T-helper 1 cell treated with Interleukin-12 subunit alpha and Interleukin-12 subunit beta and Interleukin-4 antibody, amounts not matched to agents 30 μg/mL and 1 μg/mL, for 36 hours (primary cell): Measurements from ENCODE around the gene SYTL1.
A peak's percentile ranks its signal among the peaks of the same experiment; 100 is the strongest.

Experiments
- H3K27ac Mint-ChIP-seq: one replicate; pipeline ENCODE4 v1.8.0; 2021; ENCODE audit warnings: mild to moderate bottlenecking, mixed read lengths
- H3K27me3 Mint-ChIP-seq: one replicate; pipeline ENCODE4 v1.8.0; 2021; ENCODE audit warnings: low read depth, mixed read lengths
- H3K36me3 Mint-ChIP-seq: one replicate; pipeline ENCODE4 v1.8.0; 2021; ENCODE audit warnings: low read depth, mixed read lengths
- H3K4me1 Mint-ChIP-seq: one replicate; pipeline ENCODE4 v1.8.0; 2021; ENCODE audit warnings: low read depth, mixed read lengths
- H3K4me3 Mint-ChIP-seq: one replicate; pipeline ENCODE4 v1.8.0; 2021; ENCODE audit warnings: mild to moderate bottlenecking, moderate library complexity, mixed read lengths
- H3K9me3 Mint-ChIP-seq: one replicate; pipeline ENCODE4 v1.8.0; 2021; ENCODE audit warnings: mixed read lengths

Gene SYTL1

GRCh38 chr1:27341525-27342252, at the start of gene SYTL1:
SYTL1 (plus strand) TSS chr1:27342022; CDS start chr1:27345335, 3,313 bp downstream.
- peaks cover 12% of the 10 kb centered on the region for H3K36me3 Mint-ChIP-seq
- no peaks in the 10 kb centered on the region for H3K27me3 Mint-ChIP-seq
- H3K9me3 Mint-ChIP-seq = no peaks in the 10 kb centered on the region
- H3K4me3 Mint-ChIP-seq = peak within 1 kb of the TSS; percentile 91
- peak within 1 kb of the TSS; percentile 88 for H3K27ac Mint-ChIP-seq
- peaks cover 45% of the 10 kb centered on the region for H3K4me1 Mint-ChIP-seq

GRCh38 chr1:27292106-27292505, 49.7 kb upstream of the SYTL1 start:
- no peaks in the 10 kb centered on the region for H3K9me3 Mint-ChIP-seq
- H3K27ac Mint-ChIP-seq = no peak overlapping the region
- H3K27me3 Mint-ChIP-seq = no peaks in the 10 kb centered on the region
- H3K36me3 Mint-ChIP-seq = peaks cover 22% of the 10 kb centered on the region
- H3K4me1 Mint-ChIP-seq = no peaks in the 10 kb centered on the region
- H3K4me3 Mint-ChIP-seq = no peak overlapping the region

DNA sequence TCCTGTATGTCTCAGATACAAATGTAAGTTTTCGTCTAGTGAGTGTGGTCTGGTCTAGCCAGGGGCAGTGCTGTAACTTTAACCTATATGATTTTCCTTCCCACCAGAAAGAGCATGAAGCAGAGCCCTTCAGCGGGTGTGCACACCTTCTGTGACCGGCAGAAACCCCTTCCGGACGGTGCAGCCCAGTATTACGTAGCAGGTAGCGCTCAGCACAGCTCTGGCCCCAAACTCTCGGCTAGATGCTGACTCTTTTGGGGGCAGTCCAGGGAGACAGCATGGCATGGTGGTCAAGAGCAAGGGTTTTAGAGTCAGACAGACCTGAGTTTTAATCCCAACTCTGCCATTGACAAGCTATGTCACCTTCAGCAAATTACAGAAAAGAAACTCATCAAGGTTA, 47.9 kb upstream of the SYTL1 start:
- Mint-ChIP-seq H3K9me3 (no peaks in the 10 kb centered on the region), H3K4me3 (no peak overlapping the region), H3K27ac (no peak overlapping the region), H3K36me3 (peaks cover 18% of the 10 kb centered on the region), H3K27me3 (no peaks in the 10 kb centered on the region), H3K4me1 (no peaks in the 10 kb centered on the region)

DNA sequence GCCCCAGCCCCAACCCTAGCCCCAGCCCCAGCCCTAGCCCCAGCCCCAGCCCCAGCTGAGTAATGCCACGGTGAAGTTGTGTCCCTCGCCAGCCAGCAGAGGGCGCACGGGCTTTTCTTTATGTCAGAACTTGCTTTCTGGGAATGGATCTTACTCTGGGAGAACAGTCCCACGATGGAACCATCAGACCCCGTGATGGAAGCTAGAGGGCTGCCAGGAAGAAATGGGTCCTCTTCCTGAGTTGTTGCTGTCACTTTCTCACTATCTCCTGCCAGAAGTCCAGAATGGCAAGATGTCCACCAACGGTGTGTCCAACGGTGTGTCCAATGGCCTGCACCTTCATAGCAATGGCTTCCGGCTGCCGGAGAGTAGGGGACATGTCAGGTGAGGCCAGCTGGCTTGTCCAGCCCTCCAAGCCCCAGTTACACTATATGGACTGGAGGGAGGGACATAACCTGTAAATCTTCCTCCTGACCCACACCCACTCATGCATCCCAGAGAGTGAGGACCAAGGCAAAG, 45.0 kb upstream of the SYTL1 start:
- Mint-ChIP-seq H3K4me3 (no peak overlapping the region), H3K36me3 (peaks cover 20% of the 10 kb centered on the region), H3K27ac (no peak overlapping the region), H3K4me1 (peaks cover 1% of the 10 kb centered on the region), H3K9me3 (no peaks in the 10 kb centered on the region), H3K27me3 (no peaks in the 10 kb centered on the region)

- H3K4me3 Mint-ChIP-seq = no peak overlapping the region
- H3K4me1 Mint-ChIP-seq = peaks cover 1% of the 10 kb centered on the region
- H3K36me3 Mint-ChIP-seq = peaks cover 15% of the 10 kb centered on the region
- H3K9me3 Mint-ChIP-seq = no peaks in the 10 kb centered on the region
- H3K27me3 Mint-ChIP-seq = no peaks in the 10 kb centered on the region
- no peak overlapping the region for H3K27ac Mint-ChIP-seq
These were observed 43.9 kb upstream of the SYTL1 start for GRCh38 chr1:27297903-27298302.

DNA sequence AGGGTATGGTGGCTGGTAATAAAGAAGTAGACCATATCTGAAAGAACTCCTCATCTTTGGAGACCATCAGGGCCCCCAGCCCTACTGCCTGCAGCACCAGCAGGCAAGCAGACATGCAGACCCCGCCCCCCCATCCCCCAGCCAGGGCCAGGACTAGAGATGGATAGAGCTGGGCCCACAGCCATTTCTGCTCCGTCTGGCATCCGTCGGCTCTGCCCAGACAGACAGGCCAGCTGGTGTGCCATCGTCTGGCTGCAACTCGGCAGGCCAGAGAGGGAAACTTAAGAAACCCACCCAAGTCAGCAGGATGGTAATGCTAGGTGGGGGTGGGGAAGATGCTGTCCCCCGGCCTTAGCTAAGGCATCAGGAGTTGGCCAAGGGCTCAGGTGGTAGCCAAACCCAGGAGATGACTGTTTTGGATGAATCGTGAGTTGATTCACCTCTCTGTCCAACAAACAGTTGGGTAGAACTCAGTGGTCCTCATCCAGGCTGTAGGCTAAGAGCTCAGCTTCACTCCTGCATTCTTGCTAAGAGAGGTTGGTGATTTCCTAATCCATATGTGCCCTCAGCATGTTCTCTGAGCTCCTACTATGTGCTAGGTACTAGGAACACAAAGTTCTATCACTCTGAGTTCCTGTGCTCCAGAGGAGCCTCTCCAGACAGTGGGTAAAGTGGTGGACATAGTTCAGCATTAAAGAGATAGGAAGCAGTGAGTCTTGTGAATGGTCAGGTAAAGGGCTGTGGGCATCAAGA, 43.0 kb upstream of the SYTL1 start:
- Mint-ChIP-seq H3K36me3 (peaks cover 14% of the 10 kb centered on the region), H3K9me3 (no peaks in the 10 kb centered on the region), H3K4me3 (no peak overlapping the region), H3K27me3 (no peaks in the 10 kb centered on the region), H3K27ac (no peak overlapping the region), H3K4me1 (peaks cover 1% of the 10 kb centered on the region)

DNA sequence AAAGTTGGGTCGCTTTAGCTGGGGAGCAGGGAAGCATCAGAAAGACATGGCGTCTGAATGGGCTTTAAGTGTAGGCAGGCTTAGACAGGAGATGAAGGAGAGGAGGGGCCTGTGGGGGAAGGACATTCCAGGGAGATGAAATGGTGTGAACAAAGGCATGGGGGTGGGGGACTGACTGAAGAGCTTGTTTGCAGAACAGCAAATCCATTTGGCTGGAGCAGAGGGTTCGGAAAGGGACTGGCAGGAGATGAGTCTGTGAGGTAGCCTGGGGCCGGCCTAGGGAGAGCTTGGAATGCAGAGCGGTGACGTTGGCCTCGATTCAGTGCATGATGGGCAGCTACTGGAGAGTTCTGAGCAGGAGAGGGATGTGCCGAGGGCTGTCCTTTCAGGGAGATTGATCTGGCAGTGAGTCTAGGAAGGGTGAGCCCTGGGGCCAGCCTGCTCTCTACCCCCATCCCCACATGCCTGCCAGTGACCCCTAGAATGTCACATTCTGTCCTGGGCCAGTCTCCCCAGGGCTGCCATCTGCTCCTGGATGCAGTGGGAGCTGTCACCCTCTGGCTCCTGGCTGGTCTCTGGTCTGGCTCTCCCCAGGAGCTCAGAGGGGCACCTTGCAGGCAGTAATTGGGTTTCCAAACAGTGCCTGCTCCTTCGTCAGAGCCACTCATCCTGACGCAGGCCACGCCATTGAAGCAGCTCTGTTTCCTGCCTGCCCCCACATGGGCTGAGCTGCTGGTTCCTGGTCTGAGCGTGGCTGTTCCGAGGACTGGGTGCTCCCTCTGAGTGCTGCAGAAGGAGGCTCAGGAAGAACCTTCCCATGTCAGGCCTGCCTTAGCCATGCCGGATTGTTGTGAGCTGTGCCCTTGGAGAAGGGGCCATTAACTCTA, 42.2 kb upstream of the SYTL1 start:
- no peak overlapping the region for H3K27ac Mint-ChIP-seq
- peaks cover 1% of the 10 kb centered on the region for H3K4me1 Mint-ChIP-seq
- H3K4me3 Mint-ChIP-seq = no peak overlapping the region
- no peaks in the 10 kb centered on the region for H3K27me3 Mint-ChIP-seq
- H3K36me3 Mint-ChIP-seq = peaks cover 10% of the 10 kb centered on the region
- no peaks in the 10 kb centered on the region for H3K9me3 Mint-ChIP-seq

- Mint-ChIP-seq H3K36me3 (peaks cover 10% of the 10 kb centered on the region), H3K27ac (no peak overlapping the region), H3K27me3 (no peaks in the 10 kb centered on the region), H3K9me3 (no peaks in the 10 kb centered on the region), H3K4me1 (peaks cover 1% of the 10 kb centered on the region), H3K4me3 (no peak overlapping the region)
These were observed 41.3 kb upstream of the SYTL1 start for GRCh38 chr1:27300341-27301051.

GRCh38 chr1:27301052-27301422, 40.8 kb upstream of the SYTL1 start:
- Mint-ChIP-seq H3K9me3 (no peaks in the 10 kb centered on the region), H3K27ac (no peak overlapping the region), H3K4me1 (peaks cover 1% of the 10 kb centered on the region), H3K36me3 (peaks cover 10% of the 10 kb centered on the region), H3K4me3 (no peak overlapping the region), H3K27me3 (no peaks in the 10 kb centered on the region)

DNA sequence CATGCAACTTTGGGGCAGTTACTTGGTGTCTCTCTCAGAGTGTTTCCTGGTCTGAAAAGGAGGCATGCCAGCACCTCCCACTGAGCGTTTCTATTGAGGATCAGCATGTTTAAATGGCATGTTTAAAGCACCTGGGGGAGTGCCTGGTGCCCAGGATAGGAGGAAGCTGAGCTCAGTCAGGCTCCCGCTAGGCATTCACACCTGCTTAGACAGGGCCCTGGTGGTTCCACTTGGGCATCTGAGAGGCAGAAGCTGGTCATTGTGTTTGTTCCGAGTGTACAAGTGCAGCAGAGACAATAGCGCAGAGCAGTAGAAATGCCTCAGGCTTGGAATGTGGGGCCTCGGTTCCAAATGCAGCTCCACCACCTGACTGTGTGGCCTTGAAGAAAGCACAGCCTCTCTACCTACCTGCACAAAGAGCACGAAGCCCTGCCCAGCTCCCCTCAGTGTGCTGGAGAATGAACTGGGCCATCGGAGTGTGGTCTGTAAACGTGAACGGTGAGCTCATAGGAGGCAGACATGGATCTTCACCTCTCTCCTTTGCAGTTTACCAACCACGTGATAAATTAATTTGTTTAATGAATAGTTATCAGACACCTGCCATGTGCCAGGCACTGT, 40.1 kb upstream of the SYTL1 start:
- Mint-ChIP-seq H3K27me3 (no peaks in the 10 kb centered on the region), H3K4me3 (no peak overlapping the region), H3K4me1 (peaks cover 1% of the 10 kb centered on the region), H3K9me3 (no peaks in the 10 kb centered on the region), H3K27ac (no peak overlapping the region), H3K36me3 (peaks cover 10% of the 10 kb centered on the region)

DNA sequence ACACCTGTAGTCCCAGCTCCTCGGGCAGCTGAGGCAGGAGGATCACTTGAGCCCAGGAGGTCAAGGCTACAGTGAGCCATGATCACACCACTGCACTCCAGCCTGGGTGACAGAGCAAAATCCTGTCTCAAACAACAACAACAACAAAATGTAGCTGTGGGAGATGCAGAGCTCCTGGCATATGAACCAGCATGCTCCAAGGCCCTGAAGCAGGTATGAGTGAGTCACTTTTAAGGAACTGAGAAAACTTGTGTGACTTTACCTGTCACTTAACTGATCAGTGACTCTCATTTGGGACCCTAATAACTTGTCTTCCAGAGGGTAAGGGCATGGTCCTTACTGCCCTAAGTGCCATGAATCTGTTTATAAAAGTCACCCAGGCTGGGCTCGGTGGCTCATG, 39.2 kb upstream of the SYTL1 start:
- Mint-ChIP-seq H3K27ac (no peak overlapping the region), H3K27me3 (no peaks in the 10 kb centered on the region), H3K36me3 (peaks cover 7% of the 10 kb centered on the region), H3K4me3 (no peak overlapping the region), H3K4me1 (peaks cover 1% of the 10 kb centered on the region), H3K9me3 (no peaks in the 10 kb centered on the region)

DNA sequence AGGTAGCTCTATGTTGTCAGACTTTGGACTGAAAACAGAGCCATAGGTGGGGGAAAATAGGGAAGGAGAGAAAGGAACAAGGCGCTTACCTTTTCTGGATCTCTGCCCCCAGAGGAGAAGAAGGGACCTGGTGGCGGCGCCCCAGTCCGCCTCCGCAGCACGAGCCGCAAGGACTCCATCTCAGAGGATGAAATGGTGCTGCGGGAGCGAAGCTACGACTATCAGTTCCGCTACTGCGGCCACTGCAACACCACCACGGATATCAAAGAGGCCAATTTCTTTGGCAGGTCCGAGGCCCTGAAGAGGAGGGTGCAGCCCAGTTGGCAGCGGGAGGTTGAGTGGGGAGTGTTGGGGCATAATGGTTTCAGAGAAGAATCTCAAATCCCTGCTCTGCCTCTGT, 38.3 kb upstream of the SYTL1 start:
- Mint-ChIP-seq H3K9me3 (no peaks in the 10 kb centered on the region), H3K4me1 (peaks cover 1% of the 10 kb centered on the region), H3K36me3 (peaks cover 7% of the 10 kb centered on the region), H3K4me3 (no peak overlapping the region), H3K27me3 (no peaks in the 10 kb centered on the region), H3K27ac (no peak overlapping the region)

DNA sequence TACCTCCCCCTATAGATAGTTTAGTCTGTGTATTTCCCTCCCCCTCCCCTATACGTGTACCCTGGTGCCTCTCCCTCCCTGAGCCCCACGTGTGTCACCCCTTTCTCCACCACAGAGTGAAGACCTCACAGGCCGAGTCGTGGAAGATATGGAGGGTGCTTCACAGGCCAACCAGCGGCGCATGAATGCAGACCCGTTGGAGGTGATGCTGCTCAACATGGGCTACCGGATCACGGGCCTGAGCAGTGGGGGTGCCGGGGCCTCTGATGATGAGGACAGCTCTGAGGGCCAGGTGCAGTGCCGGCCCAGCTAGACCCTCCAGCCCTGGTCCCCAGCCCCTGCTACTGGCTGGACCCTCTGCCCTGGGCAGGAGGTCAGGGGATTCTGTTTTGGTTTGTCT, 35.8 kb upstream of the SYTL1 start:
- Mint-ChIP-seq H3K27me3 (peaks cover 3% of the 10 kb centered on the region), H3K36me3 (peaks cover 1% of the 10 kb centered on the region), H3K9me3 (no peaks in the 10 kb centered on the region)

More for the DNA sequence above, 35.8 kb upstream of the SYTL1 start:
- Mint-ChIP-seq H3K4me3 (no peak overlapping the region), H3K4me1 (no peaks in the 10 kb centered on the region), H3K27ac (no peak overlapping the region)
